Measurements from ENCODE around the gene DLGAP1. TPM values are rescaled to one million over a fixed set of nuclear protein-coding genes. Genes with fewer than 3 reads are reported as not detected.

Gene DLGAP1
- total and polyA plus RNA-seq, 10 of the 15 experiments (the other 5 are each of a cell fraction or from before 2014, with no cell fraction given), result 0.23 to 27.6 (median 1.9) TPM

DNA sequence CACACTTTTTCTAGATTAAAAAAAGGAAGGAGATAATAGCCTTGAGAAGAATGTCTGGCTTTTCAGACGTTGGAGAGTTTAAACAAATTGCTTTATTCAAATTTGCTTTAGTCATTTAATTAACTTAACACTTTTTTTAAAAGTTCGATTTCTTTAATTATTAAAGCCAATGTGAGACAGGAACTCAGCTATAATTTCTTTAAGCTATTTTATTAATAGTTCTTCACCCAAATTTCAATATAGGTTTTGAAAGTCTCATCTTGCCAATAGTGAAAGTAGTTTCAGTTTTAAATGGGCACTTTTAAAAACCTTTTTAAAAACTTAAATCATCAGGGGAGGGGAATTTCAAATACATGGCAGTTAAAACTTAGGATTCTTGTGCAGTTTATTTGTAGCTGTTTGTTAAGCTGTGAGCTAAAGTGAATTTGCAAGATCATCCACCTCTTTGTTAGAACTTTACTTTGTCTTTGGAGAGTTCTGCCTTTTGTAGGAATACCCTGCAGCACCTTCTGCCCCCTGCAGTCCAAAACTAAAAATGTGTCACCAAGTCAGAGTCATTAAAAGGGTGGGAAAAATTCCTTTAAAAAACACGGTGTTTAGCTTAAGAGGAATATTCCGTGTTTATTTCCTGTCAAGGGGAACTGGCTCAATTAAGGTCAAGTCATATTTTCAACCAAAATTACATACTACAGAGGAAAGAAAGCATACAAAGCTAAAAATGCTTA is 1000.6 kb downstream of the DLGAP1 start:
- Histone ChIP-seq H3K9ac (ENCODE audit: control insufficient read depth, insufficient read depth, low read length) (no peak overlapping the region), H3K4me2 (ENCODE audit: control insufficient read depth, insufficient read depth) (peak overlapping the region; percentile 70), H3K9me3 (replicated peaks; ENCODE audit: control insufficient read depth, insufficient read depth, low read length) (no peaks in the 10 kb centered on the region; the same call in 2 of the 3 replicates), H3K27me3 (replicated peaks in 1 of 2; ENCODE audit: control insufficient read depth in 2 of 2, insufficient read depth in 2 of 2, low read length in 1 of 2) (peaks cover 2 to 16% of the 10 kb centered on the region in 2 experiments), H3K79me2 (ENCODE audit: control insufficient read depth, insufficient read depth, low read length) (no peaks in the 10 kb centered on the region), H3K27ac (ENCODE audit: control insufficient read depth, insufficient read depth) (peak overlapping the region; percentile 19; the same call in 1 of the 2 replicates), H4K20me1 (ENCODE audit: control insufficient read depth, insufficient read depth) (no peaks in the 10 kb centered on the region), H3K36me3 (ENCODE audit: control insufficient read depth in 2 of 2, insufficient read depth in 2 of 2, low read length in 1 of 2) (no peaks in the 10 kb centered on the region), H3K4me3 (peak overlapping the region; percentile 28; the same call in 1 of the 2 replicates), H2AFZ (ENCODE audit: control insufficient read depth, low read depth, low read length) (no peak overlapping the region), H3K4me1 (ENCODE audit: control insufficient read depth, insufficient read depth, low read length) (peaks cover 22% of the 10 kb centered on the region)
- in situ Hi-C loops (cut with MboI), result loop anchor here (5.0 to 10.0 kb wide), 3 partner anchors 143 to 480 kb away; no protein-coding TSS in a partner anchor
- ChIA-PET RAD21 (ENCODE audit: unreplicated experiment) (interaction anchor here (0.6 to 6.0 kb wide), 26 partner anchors 10 to 481 kb away, joined by 3 to 49 read pairs (median 4); partner anchors contain the start of gene MYL12A), CTCF (interaction anchor here (0.6 to 6.0 kb wide), 57 partner anchors 8 to 460 kb away, joined by 3 to 79 read pairs (median 5); partner anchors contain the start of gene MYL12B), POLR2A (interaction anchor here (0.6 to 2.2 kb wide), 8 partner anchors 19 to 171 kb away, joined by 3 to 9 read pairs (median 4); no protein-coding TSS in a partner anchor), SMC1A (ENCODE audit: uncharacterized antibody, unreplicated experiment) (interaction anchor here (0.7 to 5.7 kb wide), 43 partner anchors 8 to 1451 kb away, joined by 3 to 54 read pairs (median 5); no protein-coding TSS in a partner anchor)
- FAIRE-seq (peak; percentile 78), ATAC-seq (no peak; the same call in 2 of the 3 replicates), DNase-seq (ENCODE audit: low read depth, low spot score) (peak; percentile 19)
- WGBS (ENCODE audit: insufficient coverage, insufficient replicate concordance, low lambda C conversion rate, missing lambda C conversion rate), result 0% methylated on average over 4 of the region's 4 CpGs
- intact Hi-C loops (cut with micrococcal nuclease; ENCODE audit: unreplicated experiment), result loop anchor here (1.0 to 5.0 kb wide), 2 partner anchors 173 to 213 kb away; no protein-coding TSS in a partner anchor
- TF ChIP-seq, protein P1, sequence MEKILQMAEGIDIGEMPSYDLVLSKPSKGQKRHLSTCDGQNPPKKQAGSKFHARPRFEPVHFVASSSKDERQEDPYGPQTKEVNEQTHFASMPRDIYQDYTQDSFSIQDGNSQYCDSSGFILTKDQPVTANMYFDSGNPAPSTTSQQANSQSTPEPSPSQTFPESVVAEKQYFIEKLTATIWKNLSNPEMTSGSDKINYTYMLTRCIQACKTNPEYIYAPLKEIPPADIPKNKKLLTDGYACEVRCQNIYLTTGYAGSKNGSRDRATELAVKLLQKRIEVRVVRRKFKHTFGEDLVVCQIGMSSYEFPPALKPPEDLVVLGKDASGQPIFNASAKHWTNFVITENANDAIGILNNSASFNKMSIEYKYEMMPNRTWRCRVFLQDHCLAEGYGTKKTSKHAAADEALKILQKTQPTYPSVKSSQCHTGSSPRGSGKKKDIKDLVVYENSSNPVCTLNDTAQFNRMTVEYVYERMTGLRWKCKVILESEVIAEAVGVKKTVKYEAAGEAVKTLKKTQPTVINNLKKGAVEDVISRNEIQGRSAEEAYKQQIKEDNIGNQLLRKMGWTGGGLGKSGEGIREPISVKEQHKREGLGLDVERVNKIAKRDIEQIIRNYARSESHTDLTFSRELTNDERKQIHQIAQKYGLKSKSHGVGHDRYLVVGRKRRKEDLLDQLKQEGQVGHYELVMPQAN (conservative IDR thresholded peaks at IDR 0.05), result peak; percentile 58; the same call in 1 of the 2 replicates
- peak in 1 of 2 experiments; percentile 21; a peak in 2 of 4 replicates for TF ChIP-seq IKZF2 (IDR thresholded peaks at IDR 0.05)
- TF ChIP-seq PAX8 (IDR thresholded peaks at IDR 0.05), result no peak
- TF ChIP-seq, protein P2, sequence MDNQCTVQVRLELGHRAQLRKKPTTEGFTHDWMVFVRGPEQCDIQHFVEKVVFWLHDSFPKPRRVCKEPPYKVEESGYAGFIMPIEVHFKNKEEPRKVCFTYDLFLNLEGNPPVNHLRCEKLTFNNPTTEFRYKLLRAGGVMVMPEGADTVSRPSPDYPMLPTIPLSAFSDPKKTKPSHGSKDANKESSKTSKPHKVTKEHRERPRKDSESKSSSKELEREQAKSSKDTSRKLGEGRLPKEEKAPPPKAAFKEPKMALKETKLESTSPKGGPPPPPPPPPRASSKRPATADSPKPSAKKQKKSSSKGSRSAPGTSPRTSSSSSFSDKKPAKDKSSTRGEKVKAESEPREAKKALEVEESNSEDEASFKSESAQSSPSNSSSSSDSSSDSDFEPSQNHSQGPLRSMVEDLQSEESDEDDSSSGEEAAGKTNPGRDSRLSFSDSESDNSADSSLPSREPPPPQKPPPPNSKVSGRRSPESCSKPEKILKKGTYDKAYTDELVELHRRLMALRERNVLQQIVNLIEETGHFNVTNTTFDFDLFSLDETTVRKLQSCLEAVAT (IDR thresholded peaks at IDR 0.05), result 0 out of 2 replicates have a peak, but pooled peaks have one; percentile 21
- TF ChIP-seq RAD21 (IDR thresholded peaks at IDR 0.05; ENCODE audit: insufficient read depth, low read depth, low read length), result peak; percentile 69
- TF ChIP-seq NFIC (IDR thresholded peaks at IDR 0.05; ENCODE audit: low read depth, low read length), result peak; percentile 3; the same call in 1 of the 2 replicates
- peak; percentile 60; the same call in 1 of the 2 replicates for TF ChIP-seq SMC3 (IDR thresholded peaks at IDR 0.05; ENCODE audit: borderline replicate concordance, low read length)
- TF ChIP-seq, protein P3, sequence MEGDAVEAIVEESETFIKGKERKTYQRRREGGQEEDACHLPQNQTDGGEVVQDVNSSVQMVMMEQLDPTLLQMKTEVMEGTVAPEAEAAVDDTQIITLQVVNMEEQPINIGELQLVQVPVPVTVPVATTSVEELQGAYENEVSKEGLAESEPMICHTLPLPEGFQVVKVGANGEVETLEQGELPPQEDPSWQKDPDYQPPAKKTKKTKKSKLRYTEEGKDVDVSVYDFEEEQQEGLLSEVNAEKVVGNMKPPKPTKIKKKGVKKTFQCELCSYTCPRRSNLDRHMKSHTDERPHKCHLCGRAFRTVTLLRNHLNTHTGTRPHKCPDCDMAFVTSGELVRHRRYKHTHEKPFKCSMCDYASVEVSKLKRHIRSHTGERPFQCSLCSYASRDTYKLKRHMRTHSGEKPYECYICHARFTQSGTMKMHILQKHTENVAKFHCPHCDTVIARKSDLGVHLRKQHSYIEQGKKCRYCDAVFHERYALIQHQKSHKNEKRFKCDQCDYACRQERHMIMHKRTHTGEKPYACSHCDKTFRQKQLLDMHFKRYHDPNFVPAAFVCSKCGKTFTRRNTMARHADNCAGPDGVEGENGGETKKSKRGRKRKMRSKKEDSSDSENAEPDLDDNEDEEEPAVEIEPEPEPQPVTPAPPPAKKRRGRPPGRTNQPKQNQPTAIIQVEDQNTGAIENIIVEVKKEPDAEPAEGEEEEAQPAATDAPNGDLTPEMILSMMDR (IDR thresholded peaks at IDR 0.05 in 2 of 3, conservative IDR thresholded peaks at IDR 0.05 in 1 of 3; ENCODE audit: control insufficient read depth in 2 of 3, extremely low read depth in 1 of 3, insufficient read depth in 1 of 3, low read depth in 3 of 3, low read length in 3 of 3), result peak; percentile 59 to 68 (median 59)
- peak; percentile 19; the same call in 1 of the 2 replicates for TF ChIP-seq IKZF1 (conservative IDR thresholded peaks at IDR 0.05)
- no peak for TF ChIP-seq SMARCA5 (IDR thresholded peaks at IDR 0.05)
- BruUV-seq (replicated peaks), result no TSS peak
